GM23248 (cell line): Measurements from ENCODE around the gene KIF13A. TPM values are rescaled to one million over a fixed set of nuclear protein-coding genes. Genes with fewer than 3 reads are reported as not detected.

Source experiments
- DNase-seq: peaks from one replicate; pipeline ENCODE4 v3.0.0-alpha.2; 2015
- H2AFZ ChIP-seq: fragments of 200-600 bp; sonication (generic); 2 replicates; pipeline ENCODE4 v1.6.1; 2016; ENCODE audit warnings: antibody characterized with exemption
- H3F3A ChIP-seq: fragments of 200-600 bp; sonication (generic); 2 replicates; pipeline ENCODE4 v1.6.1; 2016; ENCODE audit warnings: mild to moderate bottlenecking, antibody characterized with exemption, mixed run types; ENCODE audit not compliant: insufficient read depth
- H3K27ac ChIP-seq: fragments of 200-600 bp; sonication (generic); 2 replicates; pipeline ENCODE4 v1.5.1; 2016; ENCODE audit warnings: mild to moderate bottlenecking
- H3K27me3 ChIP-seq: fragments of 200-600 bp; sonication (generic); replicated peaks from 2 replicates; pipeline ENCODE4 v1.6.1; 2016; ENCODE audit warnings: mild to moderate bottlenecking; ENCODE audit not compliant: insufficient read depth
- H3K36me3 ChIP-seq: fragments of 200-600 bp; sonication (generic); 2 replicates; pipeline ENCODE4 v1.6.1; 2016; ENCODE audit warnings: low read depth, mild to moderate bottlenecking
- H3K4me1 ChIP-seq: fragments of 200-600 bp; sonication (generic); 2 replicates; pipeline ENCODE4 v1.6.1; 2016; ENCODE audit warnings: mild to moderate bottlenecking; ENCODE audit not compliant: insufficient read depth
- H3K4me2 ChIP-seq: fragments of 200-600 bp; sonication (generic); one replicate; pipeline ENCODE4 v1.6.1; 2016; ENCODE audit warnings: mild to moderate bottlenecking; ENCODE audit not compliant: unreplicated experiment
- H3K4me3 ChIP-seq: fragments of 200-600 bp; sonication (generic); 2 replicates; pipeline ENCODE4 v1.5.1; 2016; ENCODE audit warnings: mild to moderate bottlenecking
- H3K79me2 ChIP-seq: fragments of 200-600 bp; sonication (generic); 2 replicates; pipeline ENCODE4 v1.6.1; 2016; ENCODE audit warnings: mild to moderate bottlenecking; ENCODE audit not compliant: insufficient read depth
- H3K9ac ChIP-seq: fragments of 200-600 bp; sonication (generic); 2 replicates; pipeline ENCODE4 v1.6.1; 2016; ENCODE audit warnings: mild to moderate bottlenecking
- H3K9me2 ChIP-seq: fragments of 200-600 bp; sonication (generic); 2 replicates; pipeline ENCODE4 v1.6.1; 2016; ENCODE audit warnings: mixed run types, mild to moderate bottlenecking, moderate library complexity; ENCODE audit not compliant: insufficient read depth
- H3K9me3 ChIP-seq: fragments of 200-600 bp; sonication (generic); one replicate; pipeline ENCODE4 v1.6.1; 2017; ENCODE audit warnings: low read depth
- H4K20me1 ChIP-seq: fragments of 200-600 bp; sonication (generic); 2 replicates; pipeline ENCODE4 v1.6.0; 2016; ENCODE audit not compliant: insufficient read depth
- EZH2 ChIP-seq: fragments of 200-600 bp; sonication (generic); IDR thresholded peaks from 2 replicates; pipeline ENCODE4 v1.6.1; 2018; ENCODE audit warnings: antibody characterized with exemption, mild to moderate bottlenecking; ENCODE audit not compliant: insufficient read depth, poor library complexity, severe bottlenecking
- EZH2phosphoT487 ChIP-seq: fragments of 200-600 bp; sonication (generic); IDR thresholded peaks from 2 replicates; pipeline ENCODE4 v1.6.1; 2018; ENCODE audit warnings: antibody characterized with exemption, moderate library complexity, mild to moderate bottlenecking, low read depth; ENCODE audit not compliant: insufficient read depth
- WGBS, 2 experiments: methylation state at CpG; one replicate each; pipeline ENCODE4 v1.1.6; 2015 to 2017; ENCODE audit warnings: low lambda C conversion rate in 2 of 2, low coverage in 1 of 2; ENCODE audit errors: missing lambda C conversion rate in 2 of 2; 5-methylcytosine and 5-hydroxymethylcytosine counted together
- in situ Hi-C: fragments of 300-500 bp; cut with MboI; formaldehyde crosslinking; loops from 2 replicates; pipeline ENCODE4 v1.15.0; 2020
- polyA plus RNA-seq: library from polyadenylated mRNA; unstranded; fragments of >200 nt; fragmentation: Nextera tagmentation; extraction: Ambion mirVana; gene quantifications from 2 replicates; pipeline ENCODE4 v1.2.1, GENCODE V29; 2016
- total RNA-seq: library from RNA; depleted of rRNA; stranded (reverse); fragments of >200 nt; shearing (Covaris generic); gene quantifications from 2 replicates; pipeline ENCODE4 v1.2.3, GENCODE V29; 2014

The KIF13A gene
- total and polyA plus RNA-seq, 2 experiments from 2014 or later = 5.0 to 46.0 TPM

DNA sequence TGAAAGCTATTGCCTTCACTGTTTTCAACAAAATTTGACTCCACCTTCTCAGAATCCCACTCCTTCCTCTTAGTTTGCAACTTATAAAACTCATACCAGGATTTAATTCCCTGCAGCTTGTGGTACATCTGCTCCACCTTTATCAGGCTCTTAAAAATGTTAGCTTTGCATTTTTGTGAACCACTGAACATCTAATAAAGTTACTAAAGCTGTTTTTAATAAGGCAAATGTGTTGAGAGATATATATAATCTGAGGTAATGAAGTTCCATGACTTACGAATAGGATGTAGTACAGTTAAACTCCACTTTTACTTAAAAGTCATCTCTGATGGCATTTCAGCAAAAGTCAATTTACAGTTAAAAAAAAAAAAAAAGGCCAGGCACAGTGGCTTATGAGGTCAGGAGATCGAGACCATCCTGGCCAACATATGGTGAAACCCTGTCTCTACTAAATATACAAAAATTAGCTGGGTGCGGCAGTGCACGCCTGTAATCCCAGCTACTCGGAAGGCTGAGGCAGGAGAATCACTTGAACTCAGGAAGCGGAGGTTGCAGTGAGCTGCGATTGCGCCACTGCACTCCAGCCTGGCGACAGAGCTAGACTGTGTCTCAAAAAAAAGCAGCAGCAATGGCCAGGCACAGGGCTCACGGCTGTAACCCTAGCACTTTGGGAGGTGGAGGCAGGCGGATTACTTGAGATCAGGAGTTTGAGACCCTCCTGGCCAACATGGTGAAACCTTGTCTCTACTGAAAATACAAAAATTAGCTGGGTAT lies 106.2 kb downstream of the KIF13A start:
- Histone ChIP-seq H4K20me1 (peaks cover 3% of the 10 kb centered on the region; the same call in 1 of the 2 replicates), H3F3A (peaks cover 28% of the 10 kb centered on the region), H3K9me3 (no peaks in the 10 kb centered on the region), H2AFZ (no peak overlapping the region), H3K9me2 (no peaks in the 10 kb centered on the region), H3K27me3 (no peaks in the 10 kb centered on the region), H3K4me3 (no peak overlapping the region), H3K4me2 (no peak overlapping the region), H3K36me3 (no peaks in the 10 kb centered on the region), H3K79me2 (peaks cover 68% of the 10 kb centered on the region), H3K4me1 (peaks cover 39% of the 10 kb centered on the region), H3K9ac (no peak overlapping the region), H3K27ac (no peak overlapping the region)
- DNase-seq = no peak
- in situ Hi-C loops = no loop called here
- WGBS, 2 experiments = 84 to 88% methylated on average over 11 of the region's 11 CpGs
- no peak for TF ChIP-seq EZH2
- TF ChIP-seq EZH2phosphoT487 = no peak

DNA sequence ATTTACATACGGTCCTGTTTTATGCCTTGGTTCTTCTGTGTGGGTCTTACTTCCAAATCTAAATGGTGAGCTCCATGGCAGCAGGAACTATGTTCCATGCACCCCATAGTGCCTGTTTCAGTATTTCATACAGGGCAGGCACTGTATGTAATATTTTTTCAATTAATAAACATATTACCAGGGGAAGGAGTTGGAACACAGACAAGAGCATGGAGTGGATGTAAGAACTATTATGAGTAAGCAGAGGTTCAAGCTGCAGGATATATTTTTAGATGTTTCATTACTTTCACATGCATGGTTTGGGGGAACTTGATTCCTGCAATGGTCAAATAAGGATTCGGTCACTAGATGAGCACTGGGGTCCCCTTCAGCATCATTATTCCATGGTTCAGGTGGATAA lies 108.3 kb downstream of the KIF13A start:
- Histone ChIP-seq H3K4me2 (no peak overlapping the region), H3F3A (peaks cover 15% of the 10 kb centered on the region), H3K36me3 (no peaks in the 10 kb centered on the region), H3K27me3 (no peaks in the 10 kb centered on the region), H3K9me2 (no peaks in the 10 kb centered on the region), H2AFZ (no peak overlapping the region), H3K79me2 (peaks cover 66% of the 10 kb centered on the region), H3K27ac (no peak overlapping the region), H4K20me1 (no peaks in the 10 kb centered on the region), H3K4me1 (peaks cover 26% of the 10 kb centered on the region), H3K9me3 (no peaks in the 10 kb centered on the region), H3K9ac (no peak overlapping the region), H3K4me3 (no peak overlapping the region)
- DNase-seq = peak; percentile 32
- in situ Hi-C loops = no loop called here
- 94% methylated on average over 2 of the region's 2 CpGs for WGBS, 2 experiments
- no peak for TF ChIP-seq EZH2

DNA sequence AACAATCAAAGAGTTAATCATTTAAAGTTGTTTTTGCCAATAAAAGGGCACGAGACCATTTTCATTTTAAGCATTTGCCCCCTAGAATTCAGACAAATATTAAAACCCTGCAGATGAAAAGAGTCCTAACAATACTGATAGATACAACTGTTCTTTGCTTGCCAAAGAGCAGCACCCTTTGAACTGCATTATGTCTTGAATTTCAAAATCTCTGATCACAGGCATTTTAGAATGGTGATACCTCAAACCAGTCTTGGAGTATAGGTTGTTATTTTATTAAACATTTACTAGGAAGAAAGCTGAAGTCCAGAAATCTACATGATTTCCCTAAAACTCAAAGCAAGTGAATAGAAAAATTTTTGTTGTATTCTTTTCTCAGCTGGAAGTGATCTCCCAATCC lies 108.7 kb downstream of the KIF13A start:
- Histone ChIP-seq H3K9me2 (no peaks in the 10 kb centered on the region), H3K9me3 (no peaks in the 10 kb centered on the region), H2AFZ (no peak overlapping the region), H3K4me1 (peaks cover 22% of the 10 kb centered on the region), H3K36me3 (no peaks in the 10 kb centered on the region), H3K27me3 (no peaks in the 10 kb centered on the region), H3K4me3 (no peak overlapping the region), H3K79me2 (peaks cover 66% of the 10 kb centered on the region), H3K9ac (no peak overlapping the region), H3F3A (peaks cover 12% of the 10 kb centered on the region; the same call in 1 of the 2 replicates), H3K27ac (no peak overlapping the region), H3K4me2 (no peak overlapping the region), H4K20me1 (no peaks in the 10 kb centered on the region)
- no peak for DNase-seq
- no peak for TF ChIP-seq EZH2
- TF ChIP-seq EZH2phosphoT487 = no peak
- in situ Hi-C loops = no loop called here
- 96 to 97% methylated on average over 1 of the region's 1 CpG for WGBS, 2 experiments

- H3F3A ChIP-seq = peaks cover 12% of the 10 kb centered on the region; the same call in 1 of the 2 replicates
- no peaks in the 10 kb centered on the region for H4K20me1 ChIP-seq
- H3K27ac ChIP-seq = no peak overlapping the region
- no peaks in the 10 kb centered on the region for H3K9me2 ChIP-seq
- peaks cover 66% of the 10 kb centered on the region for H3K79me2 ChIP-seq
- WGBS, 2 experiments = 92 to 99% methylated on average over 3 of the region's 3 CpGs
- H3K36me3 ChIP-seq = no peaks in the 10 kb centered on the region
- no peak overlapping the region for H3K9ac ChIP-seq
- H3K4me1 ChIP-seq = peaks cover 22% of the 10 kb centered on the region
- no peak overlapping the region for H2AFZ ChIP-seq
- no peak for DNase-seq
- no peaks in the 10 kb centered on the region for H3K9me3 ChIP-seq
- TF ChIP-seq EZH2phosphoT487 (no peak), EZH2 (no peak)
- H3K4me3 ChIP-seq = no peak overlapping the region
- in situ Hi-C loops = no loop called here
- no peak overlapping the region for H3K4me2 ChIP-seq
- H3K27me3 ChIP-seq = no peaks in the 10 kb centered on the region
Measured at GRCh38 chr6:17877895-17878440, 109.5 kb downstream of the KIF13A start.
